HG03439 (cell line): ENCODE results near the gene ARHGEF4.

Source experiments
- ATAC-seq: cut with Tn5 transposase; IDR thresholded peaks from one replicate; pipeline ENCODE4 v1.9.1; 2021; ENCODE audit warnings: mild to moderate bottlenecking, moderate library complexity; ENCODE audit not compliant: unreplicated experiment

ARHGEF4 gene

DNA sequence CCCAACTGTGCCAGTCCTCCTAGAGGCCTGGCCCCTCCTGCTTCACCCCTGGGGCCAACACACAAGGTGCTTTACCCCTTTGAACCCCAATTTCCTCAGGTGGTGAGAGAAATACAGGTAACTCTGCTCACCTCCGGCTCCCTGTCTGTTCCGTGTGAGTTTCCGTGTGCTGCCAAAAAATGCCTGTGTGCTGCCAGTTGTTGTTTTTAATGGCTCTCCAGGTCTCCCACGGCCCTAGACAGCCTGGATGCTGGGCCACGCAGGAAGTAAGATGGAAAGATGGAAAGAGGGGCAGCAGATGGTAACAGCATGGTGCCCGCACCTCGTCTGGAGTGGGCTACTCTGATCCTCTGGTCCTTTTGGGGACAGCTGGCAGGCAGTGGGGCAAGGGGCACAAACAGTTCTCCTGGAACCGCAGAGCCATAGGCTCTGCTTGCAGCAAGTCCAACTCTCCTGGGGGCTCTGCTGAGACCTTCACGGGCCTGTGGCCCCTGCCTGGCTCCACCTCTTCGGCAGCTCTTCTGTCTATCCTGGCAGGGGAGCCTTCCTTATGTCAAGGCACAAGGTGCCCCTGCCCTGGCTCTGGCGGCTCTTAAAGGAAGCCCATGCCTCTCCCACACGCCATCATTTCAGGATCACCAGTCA, 4.3 kb upstream of the ARHGEF4 start:
- no peak for ATAC-seq

DNA sequence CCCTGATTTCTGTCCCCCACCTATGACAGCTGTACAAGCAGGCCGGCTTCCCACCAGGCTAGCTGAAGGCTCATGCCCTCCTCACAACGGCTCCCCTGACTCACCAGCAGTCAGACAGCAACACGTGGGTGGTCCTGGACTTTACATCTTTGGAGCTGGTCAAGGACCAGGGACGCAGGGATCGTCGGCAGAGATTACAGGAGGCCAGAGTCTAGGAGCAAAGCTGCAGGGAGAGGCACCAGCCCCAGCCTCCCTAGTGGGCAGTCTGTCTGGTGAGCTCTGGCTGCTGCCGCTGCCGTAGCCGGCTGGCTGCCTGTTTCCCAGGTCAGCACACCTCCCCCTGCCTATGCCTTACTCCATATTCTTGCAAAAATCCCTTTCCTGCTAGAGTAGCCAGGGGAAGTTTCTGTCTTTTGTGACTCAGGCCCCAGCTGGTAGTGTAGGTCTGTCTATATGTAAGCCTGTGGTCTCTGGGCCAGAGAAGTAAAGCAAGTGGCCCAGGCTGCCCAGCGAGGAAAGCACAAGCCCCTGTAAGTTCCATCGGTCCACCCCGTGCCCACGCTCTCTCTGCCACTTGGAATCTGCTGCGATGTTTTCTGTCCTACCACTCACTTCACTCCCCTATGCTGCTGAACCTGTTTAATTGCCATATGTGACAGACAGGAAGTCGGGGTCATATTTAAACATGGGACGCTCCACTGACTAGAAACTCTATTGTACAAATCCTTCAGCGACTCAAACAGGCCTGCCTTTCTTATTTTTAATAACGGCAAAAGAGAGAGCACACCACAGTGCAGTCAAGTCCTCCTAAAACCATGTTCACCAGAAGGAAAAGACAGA, 2.4 kb upstream of the ARHGEF4 start:
- ATAC-seq, result no peak

DNA sequence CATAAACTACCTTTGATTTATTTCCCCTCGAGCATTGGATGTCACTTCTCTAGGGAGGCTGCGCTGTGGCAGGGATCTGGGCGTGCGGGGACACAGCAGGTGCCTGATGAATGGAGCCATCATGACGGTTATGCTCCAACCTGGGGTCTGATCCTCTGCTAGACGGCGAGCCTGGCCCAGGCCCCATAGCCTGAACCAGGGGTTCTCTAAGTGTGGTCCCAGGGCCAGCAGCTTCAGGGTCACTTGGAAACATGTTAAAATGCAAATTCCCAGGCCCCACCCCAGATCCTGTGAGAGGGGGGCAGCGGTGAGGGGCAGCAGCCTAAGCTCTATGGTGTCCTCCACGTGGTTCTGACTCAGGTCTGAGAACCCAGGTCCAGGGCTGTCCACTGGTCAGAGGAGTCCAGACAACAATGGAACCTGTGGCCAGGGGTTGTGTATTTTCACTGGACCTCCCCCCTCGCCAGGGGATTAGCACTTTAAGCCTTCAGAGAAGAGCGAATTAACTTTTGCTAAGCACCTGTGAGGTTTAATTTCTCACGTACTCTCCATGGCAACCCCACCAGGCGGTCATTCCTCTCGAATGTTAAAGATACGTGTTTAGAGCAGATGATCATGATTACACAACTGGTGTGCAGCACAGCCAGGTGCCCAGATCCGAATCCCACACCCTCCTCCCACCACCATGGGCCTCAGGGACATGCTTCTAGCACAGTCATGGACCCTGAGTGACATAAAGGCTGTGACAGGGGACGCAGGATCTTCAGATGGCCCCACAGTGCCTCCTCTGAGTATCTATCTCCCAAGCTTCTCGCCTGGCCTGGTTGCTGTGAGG, 1.6 kb upstream of the ARHGEF4 start:
- ATAC-seq, result no peak

DNA sequence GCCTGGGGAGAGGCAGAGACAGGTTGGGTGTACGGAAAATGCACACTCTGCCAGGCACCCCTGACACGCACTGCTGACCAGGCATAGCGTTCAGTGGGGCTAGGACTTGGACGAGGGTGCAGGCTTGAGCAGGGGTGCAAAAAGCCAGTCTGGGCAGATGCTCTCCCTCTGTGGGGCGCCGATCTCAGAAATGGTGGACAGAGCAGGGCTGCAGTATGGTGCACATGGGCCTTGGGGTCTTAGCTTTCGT, 1.0 kb upstream of the ARHGEF4 start:
- no peak for ATAC-seq

DNA sequence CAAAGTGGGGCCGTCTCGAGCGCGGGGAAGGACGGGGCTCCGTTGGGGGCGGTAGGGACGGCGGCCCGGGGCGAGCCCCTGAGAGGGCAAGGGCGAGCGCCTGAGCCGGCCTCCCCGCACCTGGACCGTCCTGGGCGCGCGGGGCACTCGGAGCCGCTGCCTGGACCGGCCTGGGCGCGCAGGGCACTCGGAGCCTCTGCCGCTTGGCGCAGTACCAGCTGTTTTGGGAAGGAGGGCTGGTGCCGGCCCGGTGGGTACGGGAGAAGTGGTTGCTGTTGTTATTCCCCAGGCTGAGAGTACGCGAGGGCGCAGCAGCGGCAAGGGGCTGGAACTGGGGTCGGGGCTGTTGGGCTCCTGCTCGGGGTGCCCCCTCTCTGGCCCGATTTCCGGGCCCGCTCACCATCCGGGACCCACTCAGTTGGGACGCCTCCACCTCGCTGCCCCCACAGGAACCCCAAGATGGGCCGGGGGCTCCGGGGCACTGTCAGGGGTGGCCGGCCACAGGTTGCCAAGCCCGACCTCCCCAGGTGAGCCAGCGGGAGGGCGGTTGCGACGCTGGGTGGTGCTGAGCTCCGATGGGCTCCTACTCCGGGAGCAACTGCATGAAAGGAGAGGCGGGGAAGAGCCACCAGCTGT, 579 bp downstream of the ARHGEF4 start:
- ATAC-seq, result no peak

DNA sequence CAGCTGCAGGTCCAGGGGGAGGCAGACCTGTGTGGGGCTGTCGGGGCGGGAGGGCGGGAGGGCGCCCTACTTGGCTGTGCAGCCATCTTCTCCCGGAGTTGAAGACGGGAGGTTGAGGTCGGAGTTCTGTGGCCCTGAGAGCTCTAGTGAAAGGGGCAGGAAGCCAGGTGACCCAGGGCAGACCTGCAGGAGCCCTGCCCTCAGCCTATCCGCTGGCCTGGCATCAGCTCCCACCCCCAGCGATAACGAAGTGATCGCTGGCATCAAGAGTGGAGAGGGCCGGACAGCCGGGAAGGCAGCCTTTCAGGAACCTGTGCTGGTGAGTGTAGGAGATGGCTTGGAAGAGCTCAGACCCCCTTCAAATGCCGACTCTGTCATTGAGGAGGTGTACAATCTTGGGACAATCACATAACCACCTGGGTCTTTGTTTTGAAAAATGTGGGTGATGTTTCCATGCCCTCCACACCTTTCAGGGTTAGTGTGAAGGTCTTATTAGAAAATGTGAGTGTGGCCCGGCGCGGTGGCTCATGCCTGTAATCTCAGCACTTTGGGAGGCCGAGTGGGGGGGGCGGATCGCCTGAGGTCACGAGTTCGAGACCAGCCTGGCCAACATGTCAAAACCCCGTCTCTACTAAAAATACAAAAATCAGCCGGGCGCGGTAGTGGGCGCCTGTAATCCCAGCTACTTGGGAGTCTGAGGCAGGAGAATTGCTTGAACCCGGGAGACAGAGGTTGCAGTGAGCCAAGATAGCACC, 1.3 kb downstream of the ARHGEF4 start:
- no peak for ATAC-seq

DNA sequence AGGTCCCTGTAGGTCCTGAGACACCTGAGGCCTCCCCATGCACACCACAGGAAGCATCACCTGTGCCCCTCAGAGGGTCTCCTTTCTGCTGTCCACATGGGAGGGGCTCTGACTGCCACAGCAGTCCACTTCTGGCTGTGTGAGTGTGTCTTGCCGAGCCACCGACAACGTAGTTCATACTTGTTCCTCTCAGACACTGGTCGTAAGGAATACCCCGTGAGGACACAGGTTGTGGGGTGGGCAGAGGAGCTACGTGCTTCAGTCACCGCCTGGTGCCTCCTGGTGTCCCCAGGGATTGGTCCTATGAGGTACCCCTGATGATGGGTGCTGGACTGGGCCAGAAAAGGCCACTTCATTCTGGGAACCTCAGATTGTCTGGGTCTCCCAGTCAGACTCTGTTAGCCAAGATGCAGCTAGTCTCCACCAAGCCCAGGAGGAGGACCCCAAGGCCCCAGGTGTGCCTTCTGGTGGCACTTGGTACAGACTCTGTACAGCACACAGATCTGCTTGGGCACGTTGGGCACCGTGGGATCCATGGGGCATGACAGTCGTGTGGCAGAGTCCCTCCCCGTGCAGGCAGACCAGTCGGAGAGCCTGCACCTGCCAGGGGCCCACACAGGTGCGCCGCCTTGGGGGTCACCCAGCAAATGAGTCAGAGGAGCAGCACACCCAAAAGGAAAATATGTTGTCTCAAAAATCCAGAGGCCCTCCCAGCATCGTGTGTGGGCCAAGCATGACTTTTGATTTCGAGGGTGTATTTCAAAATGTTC, 2.5 kb downstream of the ARHGEF4 start:
- ATAC-seq, result no peak

DNA sequence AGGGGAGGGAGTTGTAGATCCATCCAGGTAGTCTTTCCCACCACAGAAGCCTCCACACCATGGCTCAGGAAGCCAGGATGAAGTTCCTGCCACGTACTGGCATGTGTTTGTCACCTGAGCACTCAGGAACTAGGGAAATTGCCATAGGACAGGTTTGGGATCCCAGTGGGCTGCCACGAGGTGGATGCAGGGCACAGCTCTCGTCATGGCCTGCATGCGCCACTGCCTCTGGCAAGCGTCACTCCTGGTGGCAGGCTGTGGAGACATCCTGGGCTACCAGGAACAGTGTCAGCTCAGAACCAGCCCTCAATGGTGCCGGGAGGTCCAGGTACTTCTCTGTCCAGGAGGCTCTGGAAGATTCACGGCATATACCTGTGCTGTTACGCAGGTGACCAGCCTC, 3.8 kb downstream of the ARHGEF4 start:
- ATAC-seq, result no peak

DNA sequence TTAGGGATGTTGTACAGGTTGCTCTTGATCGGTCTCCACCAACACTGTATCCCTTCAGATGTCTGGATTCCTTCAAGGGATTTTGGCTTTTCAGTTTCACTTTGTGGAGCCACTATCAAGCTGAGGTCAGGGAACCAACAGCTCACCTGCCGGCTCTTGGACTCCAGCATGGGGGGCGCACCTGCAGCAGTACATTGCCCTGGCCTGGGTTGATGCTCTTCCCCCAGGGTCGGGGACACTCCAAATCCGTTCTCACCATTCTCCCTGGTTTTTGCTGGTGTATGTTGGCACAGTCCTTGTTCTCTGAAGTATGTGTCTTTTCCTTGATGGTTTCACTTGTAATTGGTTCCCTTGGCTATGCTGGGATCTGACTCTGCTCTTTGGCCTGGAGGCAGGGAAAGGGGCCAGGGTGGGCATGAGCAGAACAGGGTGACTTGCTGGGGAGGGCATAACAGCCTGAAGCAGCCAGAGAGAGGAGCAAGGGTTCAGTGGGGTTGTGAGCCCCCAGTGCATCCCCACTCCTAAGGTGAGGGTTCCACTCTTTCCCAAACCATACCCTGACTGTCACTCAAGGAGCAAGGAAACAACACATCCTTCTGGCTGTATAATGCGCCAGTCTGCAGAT, 5.1 kb downstream of the ARHGEF4 start:
- no peak for ATAC-seq

DNA sequence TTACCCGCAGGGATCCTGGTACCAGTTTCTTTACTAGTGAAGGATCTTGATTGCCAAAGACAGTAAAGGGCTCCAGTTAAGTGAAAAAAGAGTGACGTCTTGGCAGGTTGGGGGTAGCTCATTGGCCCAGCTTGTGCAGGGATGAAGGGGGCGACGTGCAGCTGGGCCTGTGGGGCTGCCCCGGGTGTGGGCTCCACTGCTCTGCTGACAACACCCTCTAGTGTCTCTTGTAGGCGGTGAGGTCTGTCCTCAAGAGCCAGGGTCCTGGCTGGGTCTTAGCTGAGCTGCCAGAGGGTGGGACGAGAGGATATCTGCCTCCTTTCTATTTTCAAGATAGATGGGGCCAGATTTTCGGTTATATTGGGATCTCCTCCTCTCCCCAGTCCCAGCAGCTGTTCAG, 6.1 kb downstream of the ARHGEF4 start:
- ATAC-seq, result no peak

DNA sequence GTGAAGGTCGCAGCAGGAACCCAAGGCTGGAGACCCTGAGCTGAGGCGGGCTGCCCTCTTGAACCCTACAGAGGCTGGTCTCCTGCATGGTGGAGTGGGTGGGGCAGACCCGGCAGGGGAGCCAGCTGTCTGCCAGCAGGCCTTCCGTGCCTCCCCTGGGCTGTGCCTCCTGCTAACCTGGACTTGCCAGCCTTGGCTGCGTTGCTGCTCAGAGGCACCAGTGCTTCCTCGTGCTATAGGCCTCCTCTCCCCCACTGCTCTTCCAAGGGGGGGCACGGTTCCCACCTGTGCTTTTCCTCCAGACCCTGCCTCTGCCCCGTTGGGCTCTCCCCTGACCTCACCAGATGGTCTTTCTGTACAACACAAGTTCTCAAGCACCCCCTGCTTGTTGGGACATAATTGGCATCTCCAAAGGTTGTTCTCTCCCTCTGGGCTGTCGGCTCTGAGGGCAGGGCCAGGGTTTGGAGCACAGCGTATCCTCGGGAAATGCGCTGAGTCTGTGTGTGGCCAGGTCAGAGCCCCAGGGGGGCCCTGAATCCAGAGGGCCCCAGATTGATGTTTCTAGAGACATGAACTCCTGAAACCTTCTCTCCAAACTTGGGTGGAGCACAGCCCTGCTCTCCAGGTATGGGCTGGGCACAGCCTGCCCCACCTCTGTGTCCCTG, 6.7 kb downstream of the ARHGEF4 start:
- ATAC-seq, result no peak

DNA sequence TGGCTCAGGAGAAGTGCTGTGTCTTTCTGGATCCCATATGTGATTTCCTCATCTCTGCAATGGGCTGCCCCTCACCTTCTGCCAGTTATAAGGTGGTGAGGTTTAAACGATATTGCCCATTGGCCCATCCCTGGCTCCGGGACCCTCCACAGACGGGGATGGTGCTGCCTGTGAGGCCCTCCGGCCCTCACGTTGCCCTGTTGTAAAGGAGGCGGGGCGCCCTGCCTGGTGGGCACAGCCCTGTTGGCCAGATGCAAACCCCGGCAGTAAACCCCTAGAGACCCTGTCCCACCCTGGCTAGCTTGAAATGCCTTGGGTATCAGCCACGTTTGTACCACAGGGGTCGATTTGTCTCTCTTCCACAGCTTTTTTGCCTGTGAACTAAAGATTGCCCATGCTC, 7.4 kb downstream of the ARHGEF4 start:
- ATAC-seq, result no peak

DNA sequence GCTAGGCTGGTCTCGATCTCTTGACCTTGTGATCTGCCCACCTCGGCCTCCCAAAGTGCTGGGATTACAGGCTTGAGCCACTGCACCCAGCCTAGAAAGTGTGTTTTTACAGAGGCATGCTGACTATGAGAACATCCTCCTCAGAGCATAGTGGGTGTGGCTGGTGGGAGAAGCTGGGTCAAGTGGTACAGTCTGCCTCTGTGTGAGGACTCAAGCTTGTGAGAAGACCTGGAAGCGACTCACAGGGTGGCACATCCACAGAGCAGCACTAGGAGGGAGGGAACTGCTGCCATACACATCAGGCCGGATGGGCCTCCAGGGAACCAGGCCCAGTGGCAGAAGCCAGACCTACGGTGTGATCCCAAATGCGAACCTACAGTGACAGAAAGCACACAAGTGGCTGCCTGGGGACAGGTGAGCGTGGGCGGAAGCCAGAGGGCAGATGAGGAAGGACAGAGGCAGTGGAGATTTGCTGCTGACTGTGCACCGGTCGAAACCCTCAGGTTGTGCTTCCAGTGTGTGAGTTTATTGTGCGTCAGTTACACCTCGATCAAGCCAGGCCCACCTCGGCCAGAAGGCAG, 8.9 kb downstream of the ARHGEF4 start:
- no peak for ATAC-seq

DNA sequence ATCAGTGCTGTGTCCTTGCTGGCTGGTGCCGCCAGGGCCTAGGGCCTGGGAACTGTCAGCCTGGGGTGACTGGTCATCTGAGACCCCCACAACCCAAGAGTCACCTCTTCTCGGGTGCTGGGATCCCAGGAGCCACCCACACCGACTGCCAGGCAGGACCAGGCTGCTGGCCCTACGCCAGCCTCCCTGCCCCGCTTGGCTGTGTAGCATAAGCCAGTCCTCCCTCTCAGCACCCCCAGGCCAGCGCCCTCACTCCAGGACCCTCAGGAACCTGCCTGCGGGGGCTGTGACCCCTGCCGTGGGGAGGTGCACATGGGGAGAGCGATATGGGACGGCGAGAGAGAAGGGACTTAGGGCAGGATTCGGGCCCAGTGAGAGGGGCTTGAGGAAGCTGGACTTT, 9.5 kb downstream of the ARHGEF4 start:
- ATAC-seq, result no peak

DNA sequence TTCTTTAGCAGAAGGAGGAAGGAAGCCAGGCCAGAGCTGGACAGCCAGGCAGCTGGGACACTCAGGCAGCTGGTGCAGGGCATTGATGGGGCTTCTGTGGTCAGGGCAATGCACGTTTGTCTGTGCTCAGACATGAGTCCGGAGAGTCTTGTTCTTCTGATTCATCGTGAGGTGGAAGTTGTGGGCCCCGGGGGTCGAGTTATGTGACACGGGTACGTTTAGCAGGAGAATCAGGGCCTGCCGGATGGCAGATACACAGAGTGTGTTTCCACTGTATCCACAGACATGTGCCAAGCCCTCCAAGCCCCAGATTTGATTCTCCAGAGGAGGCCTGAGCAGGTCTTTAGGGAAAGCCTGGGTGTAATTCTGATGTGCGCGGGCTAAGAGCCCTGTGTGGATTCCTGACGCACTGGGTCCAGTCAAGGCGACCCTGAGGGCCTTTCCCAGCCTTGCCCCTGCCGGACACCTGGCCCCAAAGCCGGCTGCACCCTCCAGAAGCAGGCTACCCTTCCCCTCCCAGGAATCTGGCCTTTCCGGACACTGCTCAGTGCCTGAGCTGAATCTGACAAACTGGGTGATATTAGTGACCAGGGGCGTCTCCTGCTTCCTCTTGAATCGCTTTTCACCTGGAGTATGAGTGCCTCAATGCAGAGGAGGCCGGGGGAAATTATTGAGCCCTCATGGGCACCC, 10.1 kb downstream of the ARHGEF4 start:
- ATAC-seq, result no peak

DNA sequence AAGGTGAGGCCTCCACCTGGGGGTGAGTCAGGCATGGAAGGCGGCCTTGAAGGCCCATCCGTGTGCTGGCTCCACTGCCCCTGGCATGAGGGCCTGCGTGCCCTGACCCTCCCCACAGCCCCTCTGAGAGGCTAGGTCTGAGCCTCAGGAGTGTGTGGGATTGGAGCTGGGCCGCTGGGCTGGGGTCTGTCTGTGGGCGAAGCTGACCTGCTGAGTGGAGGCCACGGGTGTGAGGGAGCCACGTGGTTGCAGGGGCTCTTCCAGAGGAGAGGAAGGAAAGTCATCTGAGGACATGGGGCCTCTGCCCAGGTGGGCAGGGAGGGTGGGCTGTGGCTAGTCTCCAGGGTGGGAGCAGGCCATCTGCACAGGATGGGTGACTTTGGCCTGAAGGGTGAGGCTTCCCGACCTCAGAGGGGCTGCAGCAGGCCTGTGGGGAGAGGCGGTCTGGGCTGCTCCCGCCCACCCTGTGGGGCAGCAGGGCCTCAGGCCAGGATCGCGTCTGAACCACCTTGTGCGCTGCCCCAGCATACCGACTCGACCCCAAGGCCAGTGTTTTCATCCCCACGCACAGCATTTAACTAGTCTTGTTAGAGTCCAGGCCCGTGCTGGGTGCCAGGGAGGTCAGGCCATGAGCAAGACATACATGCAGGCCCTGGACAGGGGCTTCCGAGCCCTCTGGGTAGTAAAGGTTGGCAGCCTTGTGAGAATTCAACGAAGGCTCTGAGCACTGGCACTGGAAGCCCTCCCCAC, 11.2 kb downstream of the ARHGEF4 start:
- ATAC-seq, result no peak

DNA sequence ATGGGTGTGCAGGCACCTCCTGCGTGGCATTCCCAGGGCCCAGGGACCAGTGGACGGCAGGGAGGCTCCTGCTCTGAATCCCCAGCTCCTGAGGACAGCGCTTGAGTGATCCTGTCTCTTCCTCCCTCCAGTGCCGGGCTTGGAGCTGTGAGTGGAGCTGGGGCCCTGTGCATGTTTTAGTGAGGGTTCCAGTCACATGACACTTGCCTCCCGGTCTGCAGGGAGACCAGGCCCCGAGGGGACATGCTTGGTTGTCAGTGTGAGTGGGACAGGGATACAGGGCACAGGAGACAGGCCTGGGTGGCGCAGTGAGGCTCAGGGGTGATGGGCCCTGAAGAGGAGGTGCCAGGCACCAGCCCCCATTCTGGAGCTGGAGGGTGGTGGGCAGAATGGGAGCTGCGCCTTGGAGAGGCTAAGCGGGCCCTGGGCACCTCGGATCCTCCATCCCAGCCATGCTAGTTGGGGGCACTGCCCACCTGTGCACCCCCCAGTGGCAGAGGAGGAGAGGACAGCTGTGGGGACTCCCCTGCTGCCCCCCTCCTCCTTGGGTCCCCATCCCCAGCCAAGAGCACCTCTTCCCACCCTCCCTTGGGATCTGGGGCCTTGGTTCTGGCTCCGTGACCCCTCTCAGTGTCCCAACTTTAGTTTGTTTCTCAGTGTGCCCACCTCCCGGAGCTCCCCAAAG, 12.0 kb downstream of the ARHGEF4 start:
- no peak for ATAC-seq
